ENCODE data around the gene EPAS1. TPM values are rescaled to one million over a fixed set of nuclear protein-coding genes. Genes with fewer than 3 reads are reported as not detected.

Gene EPAS1
- total and polyA plus RNA-seq, 12 donors, result 112 to 415 (median 201) TPM

GRCh38 chr2:46435796-46436360 is 138.7 kb downstream of the EPAS1 start:
- DNase-seq (no peak), ATAC-seq (no peak)
- no peaks in the 10 kb centered on the region for H3K36me3 ChIP-seq
- no peaks in the 10 kb centered on the region for H3K9me3 ChIP-seq
- intact Hi-C loops (cut with DNase I), result no loop called here
- H3K27ac ChIP-seq, result peak overlapping the region in 1 of 10 donors; percentile 48
- peaks cover 0 to 21% (median 10%) of the 10 kb centered on the region in 9 donors for H3K4me1 ChIP-seq
- H3K4me3 ChIP-seq, result no peak overlapping the region
- 42 to 48% methylated on average over 4 of the region's 4 CpGs for WGBS, 2 donors
- no peaks in the 10 kb centered on the region for H3K27me3 ChIP-seq
- no peak for TF ChIP-seq CTCF (IDR thresholded peaks at IDR 0.05)

Other genes with a start within 250 kb of the EPAS1 start
- not detected for gene TMEM247, start 182.2 kb downstream of the EPAS1 start, total RNA-seq
- gene TMEM247, start 182.2 kb downstream of the EPAS1 start, polyA plus RNA-seq, result not detected
- 100 to 1,000 TPM; 364 to 568 (median 413) TPM for gene RHOQ, start 245.1 kb downstream of the EPAS1 start, total RNA-seq
- 100 to 1,000 TPM; 139 to 202 TPM for gene RHOQ, start 245.1 kb downstream of the EPAS1 start, polyA plus RNA-seq
- gene ATP6V1E2, start 245.2 kb downstream of the EPAS1 start, total RNA-seq, result 1 to 10 TPM; 3.9 to 7.8 (median 5.6) TPM
- 1 to 10 TPM; 1.9 to 2.3 TPM for gene ATP6V1E2, start 245.2 kb downstream of the EPAS1 start, polyA plus RNA-seq

All from heart right ventricle (tissue), 16 donors.